DND-41 (cell line): ENCODE results near the gene S100A9.

ENCODE experiments used
- EZH2 ChIP-seq: IDR thresholded peaks from 3 replicates; pipeline ENCODE4 v1.6.1; 2012; ENCODE audit warnings: borderline replicate concordance, low read depth, mild to moderate bottlenecking, moderate library complexity, low read length, inconsistent platforms; ENCODE audit not compliant: severe bottlenecking
- TF ChIP-seq, protein P1 (sequence below): IDR thresholded peaks from 2 replicates; pipeline ENCODE4 v1.5.1; 2012; ENCODE audit warnings: borderline replicate concordance, low read length, moderate library complexity, mild to moderate bottlenecking; ENCODE audit not compliant: poor library complexity, severe bottlenecking; ENCODE audit errors: extremely low read depth

DNA sequence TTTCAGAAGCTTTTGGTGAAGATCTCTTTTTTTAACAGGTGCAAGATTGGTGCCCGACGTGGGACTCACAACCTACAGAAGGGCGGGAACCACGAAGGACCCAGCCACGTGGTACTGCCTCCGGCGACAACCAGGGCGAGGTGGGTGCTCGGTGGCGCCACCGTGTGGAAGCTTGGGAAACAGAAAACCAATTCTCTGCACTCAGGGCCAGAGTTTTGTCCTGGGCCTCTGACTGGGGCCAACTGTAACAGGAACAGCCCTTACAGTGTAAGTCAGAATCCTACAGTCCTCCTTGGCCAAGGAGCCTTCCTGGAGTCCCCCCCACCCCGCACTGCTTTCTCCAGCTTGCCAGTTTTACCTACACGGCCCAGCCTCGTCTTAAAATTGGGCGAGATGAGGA lies 47.1 kb downstream of the S100A9 start:
- TF ChIP-seq, protein P1, sequence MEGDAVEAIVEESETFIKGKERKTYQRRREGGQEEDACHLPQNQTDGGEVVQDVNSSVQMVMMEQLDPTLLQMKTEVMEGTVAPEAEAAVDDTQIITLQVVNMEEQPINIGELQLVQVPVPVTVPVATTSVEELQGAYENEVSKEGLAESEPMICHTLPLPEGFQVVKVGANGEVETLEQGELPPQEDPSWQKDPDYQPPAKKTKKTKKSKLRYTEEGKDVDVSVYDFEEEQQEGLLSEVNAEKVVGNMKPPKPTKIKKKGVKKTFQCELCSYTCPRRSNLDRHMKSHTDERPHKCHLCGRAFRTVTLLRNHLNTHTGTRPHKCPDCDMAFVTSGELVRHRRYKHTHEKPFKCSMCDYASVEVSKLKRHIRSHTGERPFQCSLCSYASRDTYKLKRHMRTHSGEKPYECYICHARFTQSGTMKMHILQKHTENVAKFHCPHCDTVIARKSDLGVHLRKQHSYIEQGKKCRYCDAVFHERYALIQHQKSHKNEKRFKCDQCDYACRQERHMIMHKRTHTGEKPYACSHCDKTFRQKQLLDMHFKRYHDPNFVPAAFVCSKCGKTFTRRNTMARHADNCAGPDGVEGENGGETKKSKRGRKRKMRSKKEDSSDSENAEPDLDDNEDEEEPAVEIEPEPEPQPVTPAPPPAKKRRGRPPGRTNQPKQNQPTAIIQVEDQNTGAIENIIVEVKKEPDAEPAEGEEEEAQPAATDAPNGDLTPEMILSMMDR, result peak; percentile 66
- no peak for TF ChIP-seq EZH2
